PC-9 (cell line): Measurements from ENCODE around the gene DENND10. TPM values are rescaled to one million over a fixed set of nuclear protein-coding genes. Genes with fewer than 3 reads are reported as not detected.

ENCODE experiments used
- BruUV-seq: library from RNA; stranded (reverse); fragments of 400-500 nt; replicated peaks from 2 replicates; lab custom pipeline; 2021; lab: Mats Ljungman, UMichigan
- CTCF ChIA-PET: fragments of 300-600 bp; sonication (Branson Sonifier 250); formaldehyde crosslinking; loops from one replicate; lab custom pipeline; 2022; ENCODE audit warnings: antibody characterized with exemption; lab: Charles Lee
- POLR2A ChIA-PET: fragments of 300-600 bp; sonication (Branson Sonifier 250); formaldehyde crosslinking; loops from one replicate; lab custom pipeline; 2022; ENCODE audit warnings: antibody characterized with exemption; ENCODE audit not compliant: unreplicated experiment; lab: Charles Lee
- DNase-seq, 2 experiments: peaks; one replicate each; pipeline versions ENCODE4 v3.0.0 to v3.0.0-alpha.2; 2015 to 2022; ENCODE audit warnings: mixed read lengths in 1 of 2
- H2AFZ ChIP-seq: fragments of 200-600 bp; sonication (generic); 2 replicates; pipeline ENCODE4 v1.8.1; 2017; ENCODE audit warnings: antibody characterized with exemption
- H3F3A ChIP-seq: fragments of 200-600 bp; sonication (generic); 2 replicates; pipeline ENCODE4 v1.8.1; 2017; ENCODE audit warnings: antibody characterized with exemption, mild to moderate bottlenecking, low read depth; ENCODE audit not compliant: insufficient read depth
- H3K27ac ChIP-seq: fragments of 200-600 bp; sonication (generic); 2 replicates; pipeline ENCODE4 v1.6.1; 2016; ENCODE audit warnings: mixed run types
- H3K27me3 ChIP-seq: fragments of 200-600 bp; sonication (generic); 2 replicates; pipeline ENCODE4 v1.6.1; 2016; ENCODE audit warnings: low read depth, mixed run types; ENCODE audit not compliant: insufficient read depth
- H3K36me3 ChIP-seq: fragments of 200-600 bp; sonication (generic); 2 replicates; pipeline ENCODE4 v1.6.1; 2016; ENCODE audit warnings: low read depth, mixed run types
- H3K4me1 ChIP-seq: fragments of 200-600 bp; sonication (generic); replicated peaks from 2 replicates; pipeline ENCODE4 v1.6.1; 2016; ENCODE audit warnings: mixed run types; ENCODE audit not compliant: insufficient read depth
- H3K4me2 ChIP-seq: fragments of 200-600 bp; sonication (generic); 2 replicates; pipeline ENCODE4 v1.6.1; 2017; ENCODE audit warnings: mixed run types
- H3K4me3 ChIP-seq: fragments of 200-600 bp; sonication (generic); 2 replicates; pipeline ENCODE4 v1.6.1; 2016; ENCODE audit warnings: mixed run types
- H3K79me2 ChIP-seq: fragments of 200-600 bp; sonication (generic); 2 replicates; pipeline ENCODE4 v1.6.1; 2017; ENCODE audit warnings: low read depth, mixed run types
- H3K9me2 ChIP-seq: fragments of 200-600 bp; sonication (generic); 2 replicates; pipeline ENCODE4 v1.8.1; 2017; ENCODE audit warnings: mild to moderate bottlenecking; ENCODE audit not compliant: insufficient read depth
- H3K9me3 ChIP-seq: fragments of 200-600 bp; sonication (generic); 2 replicates; pipeline ENCODE4 v1.8.1; 2016; ENCODE audit warnings: low read depth; ENCODE audit not compliant: insufficient read depth
- H4K20me1 ChIP-seq: fragments of 200-600 bp; sonication (generic); 2 replicates; pipeline ENCODE4 v1.8.1; 2017; ENCODE audit not compliant: insufficient read depth
- CTCF ChIP-seq: fragments of 200-600 bp; sonication (generic); conservative IDR thresholded peaks from 2 replicates; pipeline ENCODE4 v1.6.1; 2017; ENCODE audit warnings: mixed run types, antibody characterized with exemption, mild to moderate bottlenecking, moderate library complexity
- EZH2 ChIP-seq: fragments of 200-600 bp; sonication (generic); IDR thresholded peaks from 2 replicates; pipeline ENCODE4 v1.8.0; 2017; ENCODE audit warnings: antibody characterized with exemption, low read depth
- intact Hi-C: fragments of 100-400 bp; cut with micrococcal nuclease; formaldehyde crosslinking; loops from one replicate; pipeline ENCODE4 v1.10.0; 2022; ENCODE audit not compliant: unreplicated experiment
- total RNA-seq: library from RNA; stranded (reverse); gene quantifications from 2 replicates; pipeline ENCODE4 v1.2.3, GENCODE V29; 2021

DENND10 gene
- total RNA-seq, 1 experiment from 2014 or later = 30.1 TPM

- no peaks in the 10 kb centered on the region; the same call in 1 of the 2 replicates for H3F3A ChIP-seq
- intact Hi-C loops = no loop called here
- H3K27me3 ChIP-seq = no peaks in the 10 kb centered on the region
- BruUV-seq = no TSS peak
- no peak overlapping the region for H3K4me3 ChIP-seq
- H3K36me3 ChIP-seq = no peaks in the 10 kb centered on the region
- no peaks in the 10 kb centered on the region for H3K9me2 ChIP-seq
- no peaks in the 10 kb centered on the region for H3K79me2 ChIP-seq
- no peak overlapping the region for H2AFZ ChIP-seq
- H3K27ac ChIP-seq = no peak overlapping the region
- H4K20me1 ChIP-seq = no peaks in the 10 kb centered on the region
- H3K4me1 ChIP-seq = no peaks in the 10 kb centered on the region; the same call in 1 of the 2 replicates
- POLR2A ChIA-PET = no interaction called here
- H3K9me3 ChIP-seq = no peaks in the 10 kb centered on the region
- no peak overlapping the region for H3K4me2 ChIP-seq
- DNase-seq = no peak
- CTCF ChIA-PET = interaction anchor here (0.6 kb wide), 2 partner anchors 88 to 218 kb away, joined by 4 to 7 read pairs; no protein-coding TSS in a partner anchor
- TF ChIP-seq CTCF (no peak), EZH2 (no peak)
Measured at GRCh38 chr10:119183664-119184412, 79.9 kb downstream of the DENND10 start.

Other genes with a start within 250 kb of the DENND10 start
- gene NANOS1, start 74.4 kb upstream of the DENND10 start, total RNA-seq = 5.2 and 7.2 TPM in 2 replicates
- gene EIF3A, start 23.3 kb upstream of the DENND10 start, total RNA-seq = 85.5 and 102 TPM in 2 replicates
- gene SFXN4, start 61.6 kb downstream of the DENND10 start, total RNA-seq = 15.4 and 18.3 TPM in 2 replicates
- 110 and 144 TPM in 2 replicates for gene PRDX3, start 74.7 kb downstream of the DENND10 start, total RNA-seq
- 4.8 and 5.3 TPM in 2 replicates for gene GRK5, start 103.5 kb downstream of the DENND10 start, total RNA-seq